Smooth muscle cell (in vitro differentiated cells): ENCODE data around the gene CNGA1. TPM values are rescaled to one million over a fixed set of nuclear protein-coding genes. Genes with fewer than 3 reads are reported as not detected.

Experiments
- DNase-seq: peaks from one replicate; lab custom pipeline; 2025; ENCODE audit not compliant: unreplicated experiment; lab: John Stamatoyannopoulos, UW
- H2AFZ ChIP-seq: fragments of 200-600 bp; sonication (generic); 2 replicates; pipeline ENCODE4 v1.6.0; 2016; ENCODE audit warnings: antibody characterized with exemption, low read depth, mild to moderate bottlenecking
- H3F3A ChIP-seq: fragments of 200-600 bp; sonication (generic); 2 replicates; pipeline ENCODE4 v1.6.0; 2017; ENCODE audit warnings: antibody characterized with exemption, low read depth
- H3K27ac ChIP-seq: fragments of 200-600 bp; sonication (generic); 2 replicates; pipeline ENCODE4 v1.5.1; 2016; ENCODE audit warnings: low read depth, mild to moderate bottlenecking
- H3K27me3 ChIP-seq: fragments of 200-600 bp; sonication (generic); 2 replicates; pipeline ENCODE4 v1.6.1; 2016; ENCODE audit warnings: low read depth, mild to moderate bottlenecking
- H3K36me3 ChIP-seq: fragments of 200-600 bp; sonication (generic); 2 replicates; pipeline ENCODE4 v1.5.1; 2016; ENCODE audit warnings: low read depth
- H3K4me1 ChIP-seq: fragments of 200-600 bp; sonication (generic); 2 replicates; pipeline ENCODE4 v1.5.1; 2016; ENCODE audit warnings: low read depth
- H3K4me2 ChIP-seq: fragments of 200-600 bp; sonication (generic); 2 replicates; pipeline ENCODE4 v1.6.0; 2016; ENCODE audit warnings: mild to moderate bottlenecking
- H3K4me3 ChIP-seq: fragments of 200-600 bp; sonication (generic); 2 replicates; pipeline ENCODE4 v1.5.1; 2016; ENCODE audit warnings: mild to moderate bottlenecking
- H3K79me2 ChIP-seq: fragments of 200-600 bp; sonication (generic); 2 replicates; pipeline ENCODE4 v1.6.0; 2016; ENCODE audit warnings: low read depth, mild to moderate bottlenecking
- H3K9ac ChIP-seq: fragments of 200-600 bp; sonication (generic); 2 replicates; pipeline ENCODE4 v1.6.0; 2016; ENCODE audit warnings: low read depth
- H3K9me3 ChIP-seq: fragments of 200-600 bp; sonication (generic); replicated peaks from 2 replicates; pipeline ENCODE4 v1.5.1; 2016; ENCODE audit warnings: low read depth
- H4K20me1 ChIP-seq: fragments of 200-600 bp; sonication (generic); 2 replicates; pipeline ENCODE4 v1.6.0; 2016; ENCODE audit warnings: low read depth
- CTCF ChIP-seq: fragments of 200-600 bp; sonication (generic); IDR thresholded peaks from 2 replicates; pipeline ENCODE4 v1.5.1; 2017; ENCODE audit warnings: borderline replicate concordance, mild to moderate bottlenecking, antibody characterized with exemption; ENCODE audit not compliant: insufficient read depth, poor library complexity, severe bottlenecking
- WGBS: methylation state at CpG from one replicate; pipeline ENCODE4 v1.1.7; 2016; ENCODE audit warnings: low lambda C conversion rate; 5-methylcytosine and 5-hydroxymethylcytosine counted together
- polyA plus RNA-seq: library from polyadenylated mRNA; unstranded; fragments of >200 nt; fragmentation: Nextera tagmentation; extraction: Ambion mirVana; gene quantifications from 2 replicates; pipeline ENCODE4 v1.2.1, GENCODE V29; 2016
- total RNA-seq: library from RNA; depleted of rRNA; stranded (reverse); fragments of >200 nt; gene quantifications from 2 replicates; pipeline ENCODE4 v1.2.3, GENCODE V29; 2014

The CNGA1 gene
- total and polyA plus RNA-seq, 2 experiments from 2014 or later, result 0.31 to 0.69 TPM

- no peak for TF ChIP-seq CTCF
- Histone ChIP-seq H3K4me3 (no peak overlapping the region), H3K4me1 (peaks cover 8% of the 10 kb centered on the region), H3K27me3 (peaks cover 4% of the 10 kb centered on the region), H3K9me3 (no peaks in the 10 kb centered on the region), H3K4me2 (no peak overlapping the region), H3K27ac (no peak overlapping the region), H2AFZ (no peak overlapping the region), H3K79me2 (no peaks in the 10 kb centered on the region), H3F3A (no peaks in the 10 kb centered on the region), H3K9ac (no peak overlapping the region), H4K20me1 (no peaks in the 10 kb centered on the region), H3K36me3 (no peaks in the 10 kb centered on the region)
- 88% methylated on average over 5 of the region's 5 CpGs for WGBS
- DNase-seq, result no peak
These were observed 77.0 kb downstream of the CNGA1 start for GRCh38 chr4:47939456-47939855.

GRCh38 chr4:47936336-47936735 lies 80.1 kb downstream of the CNGA1 start:
- no peaks in the 10 kb centered on the region for H3K4me1 ChIP-seq
- H3K27ac ChIP-seq, result no peak overlapping the region
- no peak for TF ChIP-seq CTCF
- H2AFZ ChIP-seq, result no peak overlapping the region
- H3K4me3 ChIP-seq, result no peak overlapping the region
- H3K9me3 ChIP-seq, result no peaks in the 10 kb centered on the region
- H3K4me2 ChIP-seq, result no peak overlapping the region
- WGBS, result 91% methylated on average over 6 of the region's 6 CpGs
- H3K79me2 ChIP-seq, result no peaks in the 10 kb centered on the region
- H4K20me1 ChIP-seq, result no peaks in the 10 kb centered on the region
- H3K9ac ChIP-seq, result no peak overlapping the region
- no peak for DNase-seq
- H3F3A ChIP-seq, result no peaks in the 10 kb centered on the region
- peaks cover 4% of the 10 kb centered on the region for H3K27me3 ChIP-seq
- no peaks in the 10 kb centered on the region for H3K36me3 ChIP-seq

- Histone ChIP-seq H3K9ac (no peak overlapping the region), H3K27ac (no peak overlapping the region), H3K4me3 (no peak overlapping the region), H3K27me3 (peaks cover 5% of the 10 kb centered on the region), H3F3A (no peaks in the 10 kb centered on the region), H4K20me1 (no peaks in the 10 kb centered on the region), H3K9me3 (no peaks in the 10 kb centered on the region), H3K4me1 (no peaks in the 10 kb centered on the region), H2AFZ (no peak overlapping the region), H3K79me2 (no peaks in the 10 kb centered on the region), H3K4me2 (no peak overlapping the region), H3K36me3 (no peaks in the 10 kb centered on the region)
- no peak for DNase-seq
- 5% methylated on average over 4 of the region's 4 CpGs for WGBS
- peak; percentile 67 for TF ChIP-seq CTCF
These were observed 82.6 kb downstream of the CNGA1 start for GRCh38 chr4:47933840-47934239.

- peaks cover 11% of the 10 kb centered on the region for H3K27me3 ChIP-seq
- H3K4me3 ChIP-seq, result no peak overlapping the region
- no peak for DNase-seq
- no peak overlapping the region for H2AFZ ChIP-seq
- TF ChIP-seq CTCF, result no peak
- no peak overlapping the region for H3K4me2 ChIP-seq
- no peaks in the 10 kb centered on the region for H4K20me1 ChIP-seq
- no peak overlapping the region for H3K27ac ChIP-seq
- WGBS, result 82% methylated on average over 2 of the region's 2 CpGs
- H3K4me1 ChIP-seq, result no peaks in the 10 kb centered on the region
- no peaks in the 10 kb centered on the region for H3K79me2 ChIP-seq
- H3K9me3 ChIP-seq, result no peaks in the 10 kb centered on the region
- H3K9ac ChIP-seq, result no peak overlapping the region
- no peaks in the 10 kb centered on the region for H3K36me3 ChIP-seq
- no peaks in the 10 kb centered on the region for H3F3A ChIP-seq
These were observed 85.3 kb downstream of the CNGA1 start for GRCh38 chr4:47930971-47931804.
